Measurements from ENCODE around the gene LCN1.
A peak's percentile ranks its signal among the peaks of the same experiment; 100 is the strongest.

LCN1 gene

GRCh38 chr9:135501261-135502167, 19.7 kb upstream of the LCN1 start:
- in situ Hi-C loops (cut with MboI; ENCODE audit: low sequenced_read_pairs, unreplicated experiment): no loop called here
- TF ChIP-seq, protein P1, sequence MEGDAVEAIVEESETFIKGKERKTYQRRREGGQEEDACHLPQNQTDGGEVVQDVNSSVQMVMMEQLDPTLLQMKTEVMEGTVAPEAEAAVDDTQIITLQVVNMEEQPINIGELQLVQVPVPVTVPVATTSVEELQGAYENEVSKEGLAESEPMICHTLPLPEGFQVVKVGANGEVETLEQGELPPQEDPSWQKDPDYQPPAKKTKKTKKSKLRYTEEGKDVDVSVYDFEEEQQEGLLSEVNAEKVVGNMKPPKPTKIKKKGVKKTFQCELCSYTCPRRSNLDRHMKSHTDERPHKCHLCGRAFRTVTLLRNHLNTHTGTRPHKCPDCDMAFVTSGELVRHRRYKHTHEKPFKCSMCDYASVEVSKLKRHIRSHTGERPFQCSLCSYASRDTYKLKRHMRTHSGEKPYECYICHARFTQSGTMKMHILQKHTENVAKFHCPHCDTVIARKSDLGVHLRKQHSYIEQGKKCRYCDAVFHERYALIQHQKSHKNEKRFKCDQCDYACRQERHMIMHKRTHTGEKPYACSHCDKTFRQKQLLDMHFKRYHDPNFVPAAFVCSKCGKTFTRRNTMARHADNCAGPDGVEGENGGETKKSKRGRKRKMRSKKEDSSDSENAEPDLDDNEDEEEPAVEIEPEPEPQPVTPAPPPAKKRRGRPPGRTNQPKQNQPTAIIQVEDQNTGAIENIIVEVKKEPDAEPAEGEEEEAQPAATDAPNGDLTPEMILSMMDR (IDR thresholded peaks at IDR 0.05; ENCODE audit: borderline replicate concordance, control extremely low read depth, extremely low read depth, insufficient read depth, missing control alignments): no peak
- peak; percentile 86 for DNase-seq (ENCODE audit: low spot score)

GRCh38 chr9:135502168-135502872, 18.9 kb upstream of the LCN1 start:
- in situ Hi-C loops (cut with MboI; ENCODE audit: low sequenced_read_pairs, unreplicated experiment): no loop called here
- DNase-seq (ENCODE audit: low spot score): no peak
- TF ChIP-seq, protein P1 (IDR thresholded peaks at IDR 0.05; ENCODE audit: borderline replicate concordance, control extremely low read depth, extremely low read depth, insufficient read depth, missing control alignments): no peak

DNA sequence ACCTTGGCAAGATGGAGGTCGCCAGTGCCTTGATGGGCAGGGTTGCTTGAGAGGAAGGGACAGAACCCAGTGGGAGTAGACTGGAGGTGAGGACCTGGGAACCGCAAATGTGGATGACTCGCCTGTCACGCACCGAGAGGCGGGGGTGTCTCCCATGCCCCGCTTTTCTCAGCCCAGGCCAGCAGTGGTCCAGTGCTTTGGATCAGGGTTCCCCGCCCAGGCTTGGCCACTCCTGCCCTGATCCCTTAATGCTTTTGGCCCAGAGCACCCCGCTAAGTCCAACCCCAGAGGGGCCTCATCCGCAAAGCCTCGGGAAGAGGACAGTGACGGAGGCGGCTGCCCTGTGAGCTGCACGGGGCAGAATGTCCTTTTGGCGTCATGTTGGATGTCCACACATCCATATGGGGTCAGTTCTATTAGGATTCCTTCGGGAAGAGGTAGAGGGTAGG, 18.3 kb upstream of the LCN1 start:
- in situ Hi-C loops (cut with MboI; ENCODE audit: low sequenced_read_pairs, unreplicated experiment): no loop called here
- TF ChIP-seq, protein P1 (IDR thresholded peaks at IDR 0.05; ENCODE audit: borderline replicate concordance, control extremely low read depth, extremely low read depth, insufficient read depth, missing control alignments): no peak
- no peak for DNase-seq (ENCODE audit: low spot score)

- TF ChIP-seq, protein P1 (IDR thresholded peaks at IDR 0.05; ENCODE audit: borderline replicate concordance, control extremely low read depth, extremely low read depth, insufficient read depth, missing control alignments): no peak
- in situ Hi-C loops (cut with MboI; ENCODE audit: low sequenced_read_pairs, unreplicated experiment): no loop called here
- no peak for DNase-seq (ENCODE audit: low spot score)
These were observed 17.6 kb upstream of the LCN1 start for GRCh38 chr9:135503371-135504261.

- in situ Hi-C loops (cut with MboI; ENCODE audit: low sequenced_read_pairs, unreplicated experiment): no loop called here
- peak; percentile 80 for DNase-seq (ENCODE audit: low spot score)
- TF ChIP-seq, protein P1 (IDR thresholded peaks at IDR 0.05; ENCODE audit: borderline replicate concordance, control extremely low read depth, extremely low read depth, insufficient read depth, missing control alignments): peak; percentile 87
These were observed 16.7 kb upstream of the LCN1 start for GRCh38 chr9:135504262-135505243.
